Neural progenitor cell (in vitro differentiated cells): Measurements from ENCODE around the gene SIPA1.

ENCODE experiments used
- CTCF ChIP-seq: fragments of 200-600 bp; sonication (generic); IDR thresholded peaks from 2 replicates; pipeline ENCODE4 v1.5.1; 2017; ENCODE audit warnings: antibody characterized with exemption, mild to moderate bottlenecking
- EZH2 ChIP-seq: fragments of 200-600 bp; sonication (generic); IDR thresholded peaks from 2 replicates; pipeline ENCODE4 v1.6.1; 2017; ENCODE audit warnings: antibody characterized with exemption, mild to moderate bottlenecking, moderate library complexity
- EZH2phosphoT487 ChIP-seq: fragments of 200-600 bp; sonication (generic); IDR thresholded peaks from 2 replicates; pipeline ENCODE4 v1.6.1; 2017; ENCODE audit warnings: antibody characterized with exemption

GRCh38 chr11:65616575-65617001 lies 21.3 kb upstream of the SIPA1 start:
- TF ChIP-seq CTCF (no peak), EZH2phosphoT487 (no peak), EZH2 (no peak)
